Neural progenitor cell (in vitro differentiated cells): ENCODE results near the gene S100A2.

Source experiments
- EZH2 ChIP-seq: fragments of 200-600 bp; sonication (generic); IDR thresholded peaks from 2 replicates; pipeline ENCODE4 v1.6.1; 2017; ENCODE audit warnings: antibody characterized with exemption, mild to moderate bottlenecking, moderate library complexity
- EZH2phosphoT487 ChIP-seq: fragments of 200-600 bp; sonication (generic); IDR thresholded peaks from 2 replicates; pipeline ENCODE4 v1.6.1; 2017; ENCODE audit warnings: antibody characterized with exemption
- TF ChIP-seq, protein P1 (sequence below): fragments of 200-600 bp; sonication (generic); IDR thresholded peaks from 2 replicates; pipeline ENCODE4 v1.5.1; 2017; ENCODE audit warnings: antibody characterized with exemption, mild to moderate bottlenecking

DNA sequence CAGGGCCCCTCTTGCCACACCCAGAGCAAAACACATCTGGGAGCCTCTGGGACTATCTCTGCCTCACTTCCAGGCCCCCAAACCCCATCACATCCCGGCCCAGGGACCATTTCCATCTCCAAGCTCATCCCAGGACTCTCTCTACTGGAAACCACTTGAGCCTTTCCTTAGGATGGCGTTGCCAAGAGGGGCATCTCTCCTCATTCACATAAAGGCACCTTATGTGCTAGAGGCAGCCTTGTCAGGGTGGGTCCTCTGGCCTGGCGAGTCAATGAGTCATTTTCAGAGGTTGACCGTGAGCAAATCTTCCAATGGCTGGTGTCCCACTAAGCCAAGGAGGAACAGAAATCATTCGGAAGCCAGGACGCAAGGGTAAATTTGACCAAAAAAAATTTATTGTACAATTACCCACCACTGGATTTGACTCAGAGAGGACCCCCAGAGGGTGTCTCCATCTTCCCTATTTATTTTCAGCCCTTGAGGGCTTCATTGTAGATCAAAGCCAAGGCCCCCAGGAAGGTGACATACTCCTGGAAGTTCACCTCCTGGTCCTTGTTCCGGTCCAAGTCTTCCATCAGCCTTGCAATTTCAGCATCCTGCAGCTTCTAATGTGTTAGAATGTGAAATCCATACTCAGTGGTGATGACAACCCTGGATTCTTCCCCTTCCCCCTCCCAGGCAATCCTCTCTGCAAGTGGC is 31.3 kb downstream of the S100A2 start:
- TF ChIP-seq EZH2 (no peak), EZH2phosphoT487 (no peak)
- TF ChIP-seq, protein P1, sequence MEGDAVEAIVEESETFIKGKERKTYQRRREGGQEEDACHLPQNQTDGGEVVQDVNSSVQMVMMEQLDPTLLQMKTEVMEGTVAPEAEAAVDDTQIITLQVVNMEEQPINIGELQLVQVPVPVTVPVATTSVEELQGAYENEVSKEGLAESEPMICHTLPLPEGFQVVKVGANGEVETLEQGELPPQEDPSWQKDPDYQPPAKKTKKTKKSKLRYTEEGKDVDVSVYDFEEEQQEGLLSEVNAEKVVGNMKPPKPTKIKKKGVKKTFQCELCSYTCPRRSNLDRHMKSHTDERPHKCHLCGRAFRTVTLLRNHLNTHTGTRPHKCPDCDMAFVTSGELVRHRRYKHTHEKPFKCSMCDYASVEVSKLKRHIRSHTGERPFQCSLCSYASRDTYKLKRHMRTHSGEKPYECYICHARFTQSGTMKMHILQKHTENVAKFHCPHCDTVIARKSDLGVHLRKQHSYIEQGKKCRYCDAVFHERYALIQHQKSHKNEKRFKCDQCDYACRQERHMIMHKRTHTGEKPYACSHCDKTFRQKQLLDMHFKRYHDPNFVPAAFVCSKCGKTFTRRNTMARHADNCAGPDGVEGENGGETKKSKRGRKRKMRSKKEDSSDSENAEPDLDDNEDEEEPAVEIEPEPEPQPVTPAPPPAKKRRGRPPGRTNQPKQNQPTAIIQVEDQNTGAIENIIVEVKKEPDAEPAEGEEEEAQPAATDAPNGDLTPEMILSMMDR = no peak
